Chondrocyte (in vitro differentiated cells): ENCODE results near the gene VIT. TPM values are rescaled to one million over a fixed set of nuclear protein-coding genes. Genes with fewer than 3 reads are reported as not detected.
A peak's percentile ranks its signal among the peaks of the same experiment; 100 is the strongest.

Experiments used
- DNase-seq: peaks from one replicate; pipeline ENCODE4 v3.0.0; 2021; ENCODE audit warnings: mixed read lengths, low spot score
- H3K27ac Mint-ChIP-seq: one replicate; pipeline ENCODE4 v1.8.0; 2021; ENCODE audit warnings: mild to moderate bottlenecking, moderate library complexity, mixed read lengths; ENCODE audit not compliant: unreplicated experiment
- H3K27me3 Mint-ChIP-seq: 2 replicates; pipeline ENCODE4 v1.8.0; 2021; ENCODE audit warnings: low read depth, mixed read lengths
- H3K36me3 Mint-ChIP-seq: 2 replicates; pipeline ENCODE4 v1.8.0; 2021; ENCODE audit warnings: low read depth, mixed read lengths
- H3K4me1 Mint-ChIP-seq: 2 replicates; pipeline ENCODE4 v1.8.0; 2021; ENCODE audit warnings: low read depth, mild to moderate bottlenecking, mixed read lengths
- H3K4me3 Mint-ChIP-seq: one replicate; pipeline ENCODE4 v1.8.0; 2021; ENCODE audit warnings: mild to moderate bottlenecking, moderate library complexity, mixed read lengths; ENCODE audit not compliant: unreplicated experiment
- H3K9me3 Mint-ChIP-seq: 2 replicates; pipeline ENCODE4 v1.8.0; 2021; ENCODE audit warnings: low read depth, mixed read lengths
- total RNA-seq: library from RNA; stranded (reverse); gene quantifications from 3 replicates; pipeline ENCODE4 v1.2.1, GENCODE V29; 2021
- TF ChIP-seq, protein P1 (sequence below): fragments of 200-600 bp; sonication (generic); IDR thresholded peaks from 2 replicates; pipeline ENCODE4 v1.5.0; 2021; ENCODE audit warnings: antibody characterized with exemption, mild to moderate bottlenecking, moderate library complexity

Gene VIT
- total RNA-seq, 1 donor from 2014 or later = 0.15 TPM

GRCh38 chr2:36692121-36692520 lies 4.4 kb upstream of the VIT start:
- Mint-ChIP-seq H3K9me3 (no peaks in the 10 kb centered on the region), H3K27ac (no peak overlapping the region), H3K36me3 (no peaks in the 10 kb centered on the region), H3K4me1 (peaks cover 17% of the 10 kb centered on the region), H3K27me3 (no peaks in the 10 kb centered on the region), H3K4me3 (no peak overlapping the region)
- no peak for DNase-seq
- TF ChIP-seq, protein P1, sequence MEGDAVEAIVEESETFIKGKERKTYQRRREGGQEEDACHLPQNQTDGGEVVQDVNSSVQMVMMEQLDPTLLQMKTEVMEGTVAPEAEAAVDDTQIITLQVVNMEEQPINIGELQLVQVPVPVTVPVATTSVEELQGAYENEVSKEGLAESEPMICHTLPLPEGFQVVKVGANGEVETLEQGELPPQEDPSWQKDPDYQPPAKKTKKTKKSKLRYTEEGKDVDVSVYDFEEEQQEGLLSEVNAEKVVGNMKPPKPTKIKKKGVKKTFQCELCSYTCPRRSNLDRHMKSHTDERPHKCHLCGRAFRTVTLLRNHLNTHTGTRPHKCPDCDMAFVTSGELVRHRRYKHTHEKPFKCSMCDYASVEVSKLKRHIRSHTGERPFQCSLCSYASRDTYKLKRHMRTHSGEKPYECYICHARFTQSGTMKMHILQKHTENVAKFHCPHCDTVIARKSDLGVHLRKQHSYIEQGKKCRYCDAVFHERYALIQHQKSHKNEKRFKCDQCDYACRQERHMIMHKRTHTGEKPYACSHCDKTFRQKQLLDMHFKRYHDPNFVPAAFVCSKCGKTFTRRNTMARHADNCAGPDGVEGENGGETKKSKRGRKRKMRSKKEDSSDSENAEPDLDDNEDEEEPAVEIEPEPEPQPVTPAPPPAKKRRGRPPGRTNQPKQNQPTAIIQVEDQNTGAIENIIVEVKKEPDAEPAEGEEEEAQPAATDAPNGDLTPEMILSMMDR = no peak

DNA sequence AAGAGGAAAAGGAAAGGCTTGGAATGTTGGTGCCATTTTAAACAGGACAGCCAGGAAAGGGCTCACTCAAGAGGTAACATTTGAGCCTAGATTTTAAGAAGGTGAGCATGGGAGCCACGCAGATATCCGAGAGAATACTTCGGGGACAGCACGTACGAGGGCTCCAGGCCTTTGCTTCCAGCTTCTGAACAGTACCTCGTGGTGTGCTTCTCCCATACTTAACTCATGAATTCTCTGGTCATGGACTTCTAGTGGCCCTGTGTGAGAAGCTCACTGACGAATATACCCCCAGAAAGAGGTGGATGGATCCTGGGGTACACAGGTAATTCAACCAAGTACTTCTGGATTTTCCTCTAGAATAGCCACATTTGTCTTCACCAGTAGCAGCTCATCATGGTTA lies 2.7 kb upstream of the VIT start:
- Mint-ChIP-seq H3K27me3 (no peaks in the 10 kb centered on the region), H3K27ac (no peak overlapping the region), H3K4me1 (peaks cover 29% of the 10 kb centered on the region), H3K36me3 (no peaks in the 10 kb centered on the region), H3K9me3 (no peaks in the 10 kb centered on the region), H3K4me3 (no peak overlapping the region)
- no peak for DNase-seq
- TF ChIP-seq, protein P1 = no peak

GRCh38 chr2:36695746-36696415 lies 626 bp upstream of the VIT start:
- Mint-ChIP-seq H3K27ac (peak overlapping the region; percentile 86), H3K27me3 (no peaks in the 10 kb centered on the region), H3K4me3 (peak overlapping the region; percentile 23), H3K4me1 (peaks cover 32% of the 10 kb centered on the region), H3K36me3 (no peaks in the 10 kb centered on the region), H3K9me3 (no peaks in the 10 kb centered on the region)
- DNase-seq = no peak
- TF ChIP-seq, protein P1 = peak; percentile 74

- H3K27me3 Mint-ChIP-seq = no peaks in the 10 kb centered on the region
- H3K27ac Mint-ChIP-seq = peak overlapping the region; percentile 52
- peaks cover 45% of the 10 kb centered on the region for H3K4me1 Mint-ChIP-seq
- no peaks in the 10 kb centered on the region for H3K9me3 Mint-ChIP-seq
- DNase-seq = no peak
- TF ChIP-seq, protein P1 = no peak
- no peak overlapping the region for H3K4me3 Mint-ChIP-seq
- H3K36me3 Mint-ChIP-seq = no peaks in the 10 kb centered on the region
Observed at GRCh38 chr2:36697424-36698066, 1.0 kb downstream of the VIT start.

GRCh38 chr2:36698993-36699392 lies 2.5 kb downstream of the VIT start:
- DNase-seq = no peak
- TF ChIP-seq, protein P1 = no peak
- H3K4me1 Mint-ChIP-seq = peaks cover 45% of the 10 kb centered on the region
- no peak overlapping the region for H3K4me3 Mint-ChIP-seq
- H3K9me3 Mint-ChIP-seq = no peaks in the 10 kb centered on the region
- no peaks in the 10 kb centered on the region for H3K36me3 Mint-ChIP-seq
- no peak overlapping the region for H3K27ac Mint-ChIP-seq
- no peaks in the 10 kb centered on the region for H3K27me3 Mint-ChIP-seq
